SK-N-SH (cell line): ENCODE measurements around the gene ATXN7L2. TPM values are rescaled to one million over a fixed set of nuclear protein-coding genes. Genes with fewer than 3 reads are reported as not detected.

Experiments used
- CTCF ChIA-PET: fragments of 300-600, 350-600 bp; formaldehyde crosslinking; extraction: SDS; loops from one replicate; lab custom pipeline; 2021; lab: Yijun Ruan, JAX
- POLR2A ChIA-PET: fragments of 350-600 bp; sonication (Branson Sonifier 250); formaldehyde crosslinking; extraction: SDS; loops from one replicate; lab custom pipeline; 2020; ENCODE audit warnings: antibody characterized with exemption, inconsistent platforms; lab: Yijun Ruan, JAX
- DNase-seq: peaks from one replicate; pipeline ENCODE4 v3.0.0; 2012
- H2AFZ ChIP-seq: fragments of 200-600 bp; sonication (generic); 2 replicates; pipeline ENCODE4 v1.8.1; 2016; ENCODE audit warnings: antibody characterized with exemption, mild to moderate bottlenecking, low read depth
- H3F3A ChIP-seq: fragments of 200-600 bp; sonication (generic); replicated peaks from 2 replicates; pipeline ENCODE3; 2016; ENCODE audit warnings: antibody characterized with exemption, mild to moderate bottlenecking; ENCODE audit not compliant: insufficient read depth
- H3K27ac ChIP-seq, 2 experiments: fragments of 200-500 bp in 1 of 2; fragments of 200-600 bp in 1 of 2; sonication (Bioruptor generic) in 1 of 2; sonication (generic), shearing (Covaris generic) in 1 of 2; 2 replicates each; pipeline versions ENCODE4 v1.5.1 to v1.6.1; 2014 to 2016; ENCODE audit warnings: low read depth in 2 of 2, inconsistent platforms in 1 of 2, low read length in 1 of 2, mild to moderate bottlenecking in 1 of 2, mixed read lengths in 1 of 2
- H3K27me3 ChIP-seq: fragments of 200-600 bp; sonication (generic), shearing (Covaris generic); 2 replicates; pipeline ENCODE4 v1.6.1; 2016; ENCODE audit warnings: mixed run types; ENCODE audit not compliant: insufficient read depth
- H3K36me3 ChIP-seq, 2 experiments: fragments of 200-500 bp in 1 of 2; fragments of 200-600 bp in 1 of 2; sonication (Bioruptor generic) in 1 of 2; sonication (generic) in 1 of 2; replicated peaks in 1 of 2; 2 replicates each; pipeline versions ENCODE3 to v1.5.1; 2014 to 2016; ENCODE audit warnings: low read length in 1 of 2, mild to moderate bottlenecking in 1 of 2; ENCODE audit not compliant: insufficient read depth in 2 of 2, control insufficient read depth in 1 of 2
- H3K4me1 ChIP-seq, 2 experiments: fragments of 200-500 bp in 1 of 2; fragments of 200-600 bp in 1 of 2; sonication (Bioruptor generic) in 1 of 2; sonication (generic), shearing (Covaris generic) in 1 of 2; 2 replicates each; pipeline versions ENCODE4 v1.5.1 to v1.6.1; 2014 to 2016; ENCODE audit warnings: low read depth in 1 of 2, low read length in 1 of 2, mixed run types in 1 of 2; ENCODE audit not compliant: insufficient read depth in 2 of 2, control insufficient read depth in 1 of 2
- H3K4me2 ChIP-seq: fragments of 200-600 bp; sonication (generic), shearing (Covaris generic); 2 replicates; pipeline ENCODE4 v1.6.1; 2017; ENCODE audit warnings: mixed run types
- H3K4me3 ChIP-seq, 2 experiments: fragments of 200-500 bp in 1 of 2; fragments of 200-600 bp in 1 of 2; sonication (Bioruptor generic) in 1 of 2; sonication (generic), shearing (Covaris generic) in 1 of 2; 2 replicates each; pipeline versions ENCODE4 v1.5.1 to v1.8.1; 2014 to 2016; ENCODE audit warnings: low read depth in 2 of 2, inconsistent platforms in 1 of 2, low read length in 1 of 2, mild to moderate bottlenecking in 1 of 2, mixed read lengths in 1 of 2, moderate library complexity in 1 of 2
- H3K79me2 ChIP-seq: fragments of 200-600 bp; sonication (generic); 2 replicates; pipeline ENCODE4 v1.8.1; 2017; ENCODE audit warnings: mild to moderate bottlenecking; ENCODE audit not compliant: insufficient read depth
- H3K9ac ChIP-seq: fragments of 200-600 bp; sonication (generic); 2 replicates; pipeline ENCODE4 v1.6.1; 2017; ENCODE audit warnings: mixed run types
- H3K9me2 ChIP-seq: fragments of 200-600 bp; sonication (generic); 2 replicates; pipeline ENCODE4 v1.6.1; 2017; ENCODE audit warnings: mixed run types
- H3K9me3 ChIP-seq: fragments of 200-600 bp; sonication (generic); 2 replicates; pipeline ENCODE4 v1.6.1; 2017; ENCODE audit warnings: mixed run types, mild to moderate bottlenecking, moderate library complexity
- H4K20me1 ChIP-seq: fragments of 200-600 bp; sonication (generic); 2 replicates; pipeline ENCODE4 v1.6.1; 2017; ENCODE audit warnings: mild to moderate bottlenecking, mixed run types; ENCODE audit not compliant: insufficient read depth
- CTCF ChIP-seq: fragments of 200-600 bp; sonication (generic); IDR thresholded peaks from 2 replicates; pipeline ENCODE4 v1.6.1; 2017; ENCODE audit warnings: antibody characterized with exemption, mild to moderate bottlenecking, moderate library complexity
- MEF2A ChIP-seq: IDR thresholded peaks from 2 replicates; pipeline ENCODE4 v1.4.0; 2012; ENCODE audit warnings: low read depth, borderline replicate concordance
- REST ChIP-seq: IDR thresholded peaks from 2 replicates; pipeline ENCODE4 v1.6.1; 2012; ENCODE audit warnings: mild to moderate bottlenecking, low read depth, low read length, moderate library complexity
- SMC3 ChIP-seq: IDR thresholded peaks from 2 replicates; pipeline ENCODE4 v1.6.1; 2012; ENCODE audit warnings: low read depth, low read length, improper control_type of control experiment
- USF2 ChIP-seq: fragments of 150-350 bp; IDR thresholded peaks from 2 replicates; pipeline ENCODE4 v1.6.1; 2017; ENCODE audit warnings: antibody characterized with exemption, low read length, low read depth, borderline replicate concordance
- ZBTB33 ChIP-seq: IDR thresholded peaks from 2 replicates; pipeline ENCODE4 v1.4.0; 2012; ENCODE audit warnings: low read depth, borderline replicate concordance
- WGBS: methylation state at CpG from one replicate; pipeline ENCODE4 v1.1.6; 2017; ENCODE audit warnings: low lambda C conversion rate; 5-methylcytosine and 5-hydroxymethylcytosine counted together
- polyA plus RNA-seq, 3 experiments: library from polyadenylated mRNA; depleted of rRNA; stranded (reverse); fragments of >200 nt; gene quantifications; 2 replicates each; pipeline ENCODE4 v1.2.3, GENCODE V29; 2012

The ATXN7L2 gene
- polyA plus RNA-seq, 1 of the 3 experiments (the other 2 are of a cell fraction) = 4.0 TPM

GRCh38 chr1:109468061-109468460 is 15.6 kb upstream of the ATXN7L2 start:
- CTCF ChIA-PET = interaction anchor here (0.9 to 2.8 kb wide), 3 partner anchors 23 to 592 kb away, joined by 3 to 12 read pairs (median 5); no protein-coding TSS in a partner anchor
- H3K27me3 ChIP-seq = peaks cover 94% of the 10 kb centered on the region
- TF ChIP-seq SMC3 = no peak
- TF ChIP-seq, all 33 proteins: peak for 0

GRCh38 chr1:109468903-109469302 is 14.8 kb upstream of the ATXN7L2 start:
- POLR2A ChIA-PET = no interaction called here
- Histone ChIP-seq H3K4me3 (no peak overlapping the region), H3K4me2 (no peak overlapping the region), H3K9ac (no peak overlapping the region), H3K27ac (no peak overlapping the region), H3K27me3 (peaks cover 96% of the 10 kb centered on the region), H3K9me2 (no peaks in the 10 kb centered on the region), H3K9me3 (no peaks in the 10 kb centered on the region), H2AFZ (no peak overlapping the region), H3F3A (no peaks in the 10 kb centered on the region), H4K20me1 (no peaks in the 10 kb centered on the region), H3K36me3 (no peaks in the 10 kb centered on the region), H3K4me1 (no peaks in the 10 kb centered on the region; a peak in 1 of 4 replicates), H3K79me2 (no peaks in the 10 kb centered on the region)
- DNase-seq = no peak
- TF ChIP-seq ZBTB33 (no peak), MEF2A (no peak), REST (no peak), CTCF (no peak), USF2 (no peak)
- 12% methylated on average over 2 of the region's 2 CpGs for WGBS
- CTCF ChIA-PET = interaction anchor here (0.7 to 2.8 kb wide), 4 partner anchors 22 to 591 kb away, joined by 3 to 12 read pairs (median 4); no protein-coding TSS in a partner anchor

More at GRCh38 chr1:109468061-109468460, 15.6 kb upstream of the ATXN7L2 start:
- H3K79me2 ChIP-seq = no peaks in the 10 kb centered on the region
- H3F3A ChIP-seq = no peaks in the 10 kb centered on the region
- H2AFZ ChIP-seq = no peak overlapping the region
- no peaks in the 10 kb centered on the region for H3K9me3 ChIP-seq
- no peaks in the 10 kb centered on the region for H3K9me2 ChIP-seq
- no peak for DNase-seq
- no peaks in the 10 kb centered on the region for H3K4me1 ChIP-seq
- H3K36me3 ChIP-seq = no peaks in the 10 kb centered on the region
- WGBS = 50% methylated on average over 1 of the region's 1 CpG
- no peak overlapping the region for H3K4me3 ChIP-seq
- no peak overlapping the region for H3K4me2 ChIP-seq
- H4K20me1 ChIP-seq = no peaks in the 10 kb centered on the region
- POLR2A ChIA-PET = no interaction called here
- H3K9ac ChIP-seq = no peak overlapping the region
- no peak overlapping the region for H3K27ac ChIP-seq
